Fibroblast of skin of left biceps (primary cell): ENCODE measurements around the gene SEMA6B.
A peak's percentile ranks its signal among the peaks of the same experiment; 100 is the strongest.

Experiments
- DNase-seq, 2 experiments: peaks; one replicate each; pipeline ENCODE4 v3.0.0-alpha.2; 2013; ENCODE audit warnings: low read depth in 2 of 2

Gene SEMA6B

DNA sequence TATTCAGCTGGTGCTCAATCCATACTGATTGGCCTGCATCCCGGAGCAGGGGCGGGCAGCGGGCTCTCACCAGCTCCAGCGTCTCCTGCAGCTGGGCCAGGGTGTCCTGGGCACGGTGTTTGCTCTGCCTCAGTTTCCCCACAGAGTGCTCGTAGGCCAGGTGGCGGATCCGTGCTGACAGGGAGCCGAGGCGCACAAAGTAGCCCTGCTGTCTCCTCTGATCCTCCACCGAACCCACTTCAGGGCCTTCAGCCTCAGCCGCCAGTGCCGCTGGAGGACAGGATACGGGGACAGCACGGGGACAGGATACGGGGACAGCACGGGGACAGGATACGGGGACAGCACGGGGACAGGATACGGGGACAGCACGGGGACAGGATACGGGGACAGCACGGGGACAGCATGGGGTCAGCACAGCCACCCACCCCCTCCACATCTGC, 33.9 kb downstream of the SEMA6B start:
- no peak for DNase-seq

DNA sequence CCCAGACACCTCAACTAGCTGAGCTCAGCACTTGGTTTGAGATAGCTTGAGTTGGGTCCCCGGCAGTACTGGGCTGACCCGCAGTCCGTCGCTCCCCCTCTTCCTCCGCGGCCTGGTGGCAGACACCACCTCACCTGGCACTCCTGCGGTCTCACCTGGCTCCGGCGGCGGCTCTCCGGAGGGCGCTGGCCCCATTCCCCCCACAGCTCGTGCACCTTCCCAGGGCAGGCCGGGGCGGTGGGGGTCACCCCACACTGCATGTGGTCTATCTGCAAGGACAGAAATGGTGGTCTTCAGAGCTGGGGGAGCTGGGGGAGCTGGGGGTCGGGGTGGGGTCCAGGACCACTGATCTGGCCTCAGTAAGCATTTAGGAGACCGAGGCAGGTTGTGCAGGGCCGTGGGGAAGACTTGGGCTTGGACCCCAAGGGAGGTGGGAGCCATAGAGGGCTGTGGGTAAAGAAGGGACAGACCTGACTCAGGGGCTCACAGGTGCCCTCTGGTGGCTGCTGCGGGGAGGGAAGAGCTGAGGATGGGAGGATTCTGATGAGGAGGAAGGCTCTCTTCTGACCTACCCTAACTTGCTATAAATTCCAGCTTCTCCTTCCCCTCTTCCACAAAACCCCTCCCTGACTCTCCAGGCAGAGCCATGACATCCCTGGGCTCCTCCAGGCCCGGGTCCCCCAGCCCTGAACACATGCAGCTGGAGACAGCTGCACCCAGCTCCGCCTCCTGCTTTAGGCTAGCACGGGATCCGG, 34.5 kb downstream of the SEMA6B start:
- no peak for DNase-seq

DNA sequence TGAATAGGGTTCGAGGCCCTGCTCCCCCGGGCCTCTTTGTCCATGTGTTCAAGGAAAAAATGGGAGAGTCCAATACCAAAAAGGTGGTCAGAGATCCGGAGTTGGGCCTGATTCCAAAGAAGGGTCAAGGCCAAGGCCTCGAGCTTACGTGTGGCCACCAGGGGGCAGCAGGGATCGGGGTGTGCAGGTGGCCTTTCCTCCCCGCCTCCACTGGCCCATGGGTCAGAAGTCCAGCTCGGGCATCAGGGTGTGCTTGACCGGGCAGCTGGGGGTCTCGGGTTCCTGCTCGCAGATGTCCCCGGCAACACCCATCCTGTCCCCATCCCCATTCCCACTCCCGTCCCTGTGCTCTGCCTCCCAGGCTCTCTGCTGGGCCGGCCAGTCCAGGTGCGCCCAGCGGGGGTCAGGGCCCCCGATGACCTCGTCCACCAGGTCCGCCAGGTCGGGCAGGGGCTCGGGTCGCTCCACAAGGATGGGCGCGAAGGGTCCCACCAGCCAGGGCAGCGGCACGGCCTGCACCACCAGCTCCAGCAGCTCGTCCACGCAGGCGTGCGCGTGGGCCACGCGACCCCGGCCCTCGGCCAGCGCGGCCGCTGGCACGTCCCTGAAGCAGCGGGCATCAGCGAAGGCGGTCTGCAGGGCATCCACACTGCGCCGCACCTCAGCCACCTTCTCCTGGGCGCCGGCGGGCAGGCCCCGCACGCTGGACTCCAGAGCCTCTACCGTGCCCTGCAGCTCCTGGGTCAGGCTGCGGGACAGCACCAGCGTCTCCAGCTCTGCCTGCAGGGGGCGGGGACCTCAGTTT, 36.0 kb downstream of the SEMA6B start:
- DNase-seq = no peak

DNA sequence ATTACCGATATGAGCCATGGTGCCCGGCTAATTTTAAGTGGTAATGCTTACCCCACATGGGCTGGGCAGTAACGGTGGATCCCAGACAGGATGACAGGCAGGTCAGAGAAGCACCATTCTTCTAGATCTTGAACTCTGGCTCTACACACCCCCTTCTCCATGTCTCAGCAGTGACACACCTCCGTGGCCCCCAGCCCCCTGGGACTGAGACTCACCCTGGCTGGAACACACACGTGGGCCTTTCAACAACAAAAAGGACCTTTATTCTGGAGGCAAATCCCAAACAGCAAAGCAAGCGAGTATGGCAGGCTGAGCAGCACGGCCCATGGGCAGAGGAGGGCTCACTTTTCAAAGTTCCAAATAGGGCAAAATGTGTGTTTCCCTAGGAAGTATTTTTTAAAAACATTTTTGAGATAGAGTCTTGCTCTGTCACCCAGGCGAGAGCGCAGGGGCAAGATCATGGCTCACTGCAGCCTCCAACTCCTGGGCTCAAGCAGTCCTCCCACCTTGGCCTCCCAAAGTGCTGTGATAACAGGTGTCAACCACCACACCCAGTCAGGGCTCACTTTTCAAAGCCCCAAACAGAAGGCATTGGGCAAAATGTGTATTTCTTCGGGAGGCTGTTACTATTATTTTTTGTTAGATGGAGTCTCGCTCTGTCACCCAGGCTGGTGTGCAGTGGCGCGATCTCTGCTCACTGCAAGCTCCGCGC, 37.0 kb downstream of the SEMA6B start:
- DNase-seq = no peak

DNA sequence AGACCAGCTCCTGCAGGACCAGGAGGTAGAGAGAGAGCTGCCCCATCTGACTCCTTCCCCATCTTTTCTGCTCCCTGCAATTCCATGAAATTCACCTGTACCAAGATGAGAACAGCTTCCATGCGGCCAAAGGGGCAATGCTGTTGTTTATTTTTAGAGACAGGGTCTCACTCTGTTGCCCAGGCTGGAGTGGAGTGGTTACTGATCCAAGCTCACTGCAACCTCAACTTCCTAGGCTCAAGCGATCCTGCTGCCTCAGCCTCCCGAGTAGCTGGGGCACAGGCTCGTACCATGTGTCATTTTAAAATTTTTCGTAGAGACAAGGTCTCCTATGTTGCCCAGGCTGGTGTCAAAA, 37.6 kb downstream of the SEMA6B start:
- no peak for DNase-seq

DNA sequence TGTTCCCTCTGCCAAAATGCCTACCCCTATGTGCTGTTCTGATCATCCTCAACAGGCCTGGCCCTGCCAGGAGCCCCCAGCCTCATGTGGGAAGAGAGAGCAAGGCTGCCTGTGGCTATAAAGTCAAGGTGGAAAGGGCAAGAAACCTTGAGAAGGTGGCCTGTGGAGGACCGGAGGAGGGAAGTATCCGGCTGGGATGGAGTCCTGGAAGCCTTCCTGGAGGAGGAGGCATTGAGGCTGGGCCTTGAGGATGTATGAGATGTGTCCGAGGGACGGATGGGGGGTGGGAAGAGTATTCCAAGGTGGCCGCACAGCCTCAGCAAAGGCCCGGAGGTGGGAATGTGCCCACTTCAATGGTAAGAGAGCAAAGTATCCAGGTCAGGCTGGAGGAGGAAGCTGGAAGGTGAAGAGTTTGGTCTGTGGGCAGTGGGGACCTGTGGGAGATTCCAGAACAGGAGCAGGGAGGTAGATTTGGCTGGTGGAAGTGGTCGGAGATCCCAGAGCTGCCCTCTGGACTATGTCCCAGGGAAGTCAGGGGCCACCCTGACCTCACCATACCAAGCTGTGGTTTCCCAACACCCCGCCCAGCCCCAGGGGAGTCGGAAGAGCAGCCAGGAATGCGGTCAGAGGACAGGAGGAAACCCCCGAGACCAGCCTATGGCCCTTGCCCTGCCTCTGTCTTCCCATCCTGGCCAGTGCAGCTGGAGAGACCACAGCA, 38.2 kb downstream of the SEMA6B start:
- no peak for DNase-seq

DNA sequence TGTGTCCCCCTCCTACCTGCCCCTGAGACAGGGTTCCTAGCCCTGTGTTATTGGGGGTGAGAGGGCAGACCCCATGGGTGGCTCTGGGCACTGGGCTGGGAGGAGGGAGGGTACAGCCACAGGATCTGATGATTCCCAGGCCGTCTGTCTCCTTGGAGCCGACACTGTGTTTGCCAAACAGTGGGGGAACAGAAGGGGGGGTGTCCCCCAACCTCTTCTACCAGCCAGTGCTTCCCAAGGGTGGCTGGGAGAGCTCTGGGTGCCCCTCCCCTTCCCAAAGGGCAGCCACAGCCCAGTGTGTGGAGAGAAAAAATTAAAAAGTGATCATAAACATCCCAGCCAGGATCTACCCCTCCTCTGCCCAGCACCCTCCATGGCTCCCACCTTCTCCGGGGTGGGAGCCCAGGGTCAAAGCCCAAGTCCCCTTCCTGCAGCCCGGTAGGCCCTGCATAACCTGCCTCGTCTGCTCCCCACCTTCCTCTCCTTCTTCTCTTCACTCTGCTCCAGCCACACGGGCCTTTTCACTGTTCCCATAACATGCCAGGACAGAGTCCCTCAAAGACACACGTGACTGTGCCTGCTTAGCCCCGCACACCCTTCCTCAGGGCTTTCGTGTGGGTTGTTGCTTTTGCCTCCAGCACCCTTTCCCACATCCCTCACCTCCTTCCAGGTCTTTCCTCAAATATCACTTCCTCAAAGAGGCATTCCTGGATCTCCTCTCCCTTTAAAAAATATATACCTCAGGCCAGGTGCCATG, 39.8 kb downstream of the SEMA6B start:
- DNase-seq = no peak

DNA sequence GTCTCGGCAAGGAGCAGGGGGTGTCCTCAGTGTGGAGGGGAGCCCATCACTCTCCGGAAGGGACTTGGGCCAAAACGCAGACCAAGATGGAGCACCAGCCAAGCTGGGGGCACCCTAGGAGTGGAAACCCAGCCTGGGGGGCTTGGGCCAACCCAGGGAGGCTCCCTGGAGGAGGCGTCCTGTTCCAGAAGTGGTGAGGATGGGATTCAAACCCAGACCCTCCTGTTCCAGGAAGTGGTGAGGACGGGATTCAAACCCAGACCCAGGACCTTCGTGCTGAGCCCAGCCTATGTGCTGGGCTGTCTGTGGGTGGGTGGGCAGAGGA, 40.4 kb downstream of the SEMA6B start:
- no peak for DNase-seq

DNA sequence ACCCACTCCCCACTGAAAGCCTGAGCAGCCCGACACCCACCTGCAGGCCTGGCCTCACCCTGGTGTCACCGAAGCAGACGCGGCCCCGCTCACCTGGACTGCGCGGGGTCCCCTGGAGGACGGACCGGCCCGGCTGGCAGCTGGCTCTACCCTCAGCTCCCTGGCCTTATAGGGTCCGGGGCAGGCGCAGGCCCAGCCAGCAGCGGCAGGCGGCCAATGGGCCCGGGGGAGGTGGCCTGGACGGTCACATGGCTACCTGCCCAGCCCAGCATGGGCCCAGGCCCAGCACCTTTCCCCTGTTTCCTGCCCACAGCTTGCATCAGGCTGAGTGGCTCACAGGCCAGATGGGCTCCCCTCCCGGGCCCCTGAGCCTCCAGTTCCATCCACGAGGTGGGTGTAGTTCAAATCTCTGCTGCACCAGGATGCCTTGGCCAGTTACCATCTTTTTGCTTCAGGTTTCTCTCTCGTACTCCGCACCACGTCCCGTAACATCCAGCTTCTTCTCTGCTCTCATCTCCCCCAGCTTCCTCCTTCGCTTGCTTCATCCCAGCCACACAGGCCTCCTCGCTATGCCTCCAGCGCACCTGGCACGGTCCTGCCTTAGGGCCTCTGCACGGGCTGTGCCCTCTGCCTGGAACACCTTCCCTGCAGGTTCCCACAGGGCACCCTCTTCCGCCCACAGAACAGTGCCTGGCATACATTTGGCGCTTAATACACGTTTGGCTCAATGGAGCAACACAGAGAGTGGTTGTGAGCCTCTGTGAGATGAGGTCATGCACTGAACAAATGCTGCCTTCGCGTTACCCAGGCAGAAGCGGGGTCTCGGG, 40.9 kb downstream of the SEMA6B start, which contains the start of gene PLIN4:
Gene PLIN4 (minus strand): TSS at position 142 of the 827 bp plus-strand sequence. CDS start 214 bp downstream, outside the sequence.
- DNase-seq = peak in 1 of 2 experiments; percentile 4

DNA sequence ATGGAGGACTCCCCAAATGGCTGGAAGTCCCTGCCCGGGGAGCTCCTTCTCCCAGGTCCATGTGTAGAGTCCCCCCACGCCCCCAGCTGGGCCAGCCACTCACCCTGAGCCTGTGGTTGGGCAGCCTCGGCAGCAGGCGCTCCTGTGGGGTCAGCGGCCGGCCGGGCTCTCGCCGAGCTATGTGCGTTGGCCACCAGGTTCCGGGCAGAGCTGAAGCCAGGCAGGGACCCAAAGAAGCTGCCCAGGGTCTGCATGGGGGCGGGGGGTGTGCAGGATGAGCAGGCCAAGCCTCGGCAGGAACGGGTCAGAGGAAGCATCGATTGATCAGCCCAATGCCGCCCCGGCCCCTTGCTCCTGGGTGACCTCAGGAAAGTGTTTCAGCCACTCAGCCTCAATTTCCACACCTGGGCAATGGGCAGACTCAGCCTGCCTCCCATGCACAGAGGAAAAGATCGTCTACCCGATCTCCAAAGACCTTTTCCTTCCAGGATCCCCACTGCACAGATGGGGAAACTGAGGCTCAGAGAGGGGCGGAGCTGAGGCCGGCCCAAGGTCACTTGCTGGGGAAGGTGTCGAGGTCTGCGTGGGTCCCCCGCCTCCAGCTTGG, 41.9 kb downstream of the SEMA6B start:
- DNase-seq = no peak

DNA sequence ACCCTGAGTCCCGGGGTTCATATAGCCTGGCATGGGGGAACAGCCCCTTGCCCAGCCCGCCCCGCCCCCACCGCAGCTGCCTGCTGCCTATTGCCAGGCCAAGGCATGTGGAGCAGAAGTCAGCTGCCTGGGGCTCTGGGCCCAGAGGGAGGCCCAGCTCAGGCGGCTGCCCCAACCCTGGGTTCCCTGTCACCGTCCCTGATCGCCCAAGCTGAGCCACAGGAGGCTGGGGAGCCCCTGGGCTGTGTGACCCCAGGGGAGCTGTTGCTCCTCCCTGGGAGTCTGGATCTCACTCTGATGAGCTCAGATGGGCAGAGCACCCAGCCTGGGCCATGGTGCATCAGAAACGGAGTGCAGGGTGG, 42.6 kb downstream of the SEMA6B start:
- no peak for DNase-seq

DNA sequence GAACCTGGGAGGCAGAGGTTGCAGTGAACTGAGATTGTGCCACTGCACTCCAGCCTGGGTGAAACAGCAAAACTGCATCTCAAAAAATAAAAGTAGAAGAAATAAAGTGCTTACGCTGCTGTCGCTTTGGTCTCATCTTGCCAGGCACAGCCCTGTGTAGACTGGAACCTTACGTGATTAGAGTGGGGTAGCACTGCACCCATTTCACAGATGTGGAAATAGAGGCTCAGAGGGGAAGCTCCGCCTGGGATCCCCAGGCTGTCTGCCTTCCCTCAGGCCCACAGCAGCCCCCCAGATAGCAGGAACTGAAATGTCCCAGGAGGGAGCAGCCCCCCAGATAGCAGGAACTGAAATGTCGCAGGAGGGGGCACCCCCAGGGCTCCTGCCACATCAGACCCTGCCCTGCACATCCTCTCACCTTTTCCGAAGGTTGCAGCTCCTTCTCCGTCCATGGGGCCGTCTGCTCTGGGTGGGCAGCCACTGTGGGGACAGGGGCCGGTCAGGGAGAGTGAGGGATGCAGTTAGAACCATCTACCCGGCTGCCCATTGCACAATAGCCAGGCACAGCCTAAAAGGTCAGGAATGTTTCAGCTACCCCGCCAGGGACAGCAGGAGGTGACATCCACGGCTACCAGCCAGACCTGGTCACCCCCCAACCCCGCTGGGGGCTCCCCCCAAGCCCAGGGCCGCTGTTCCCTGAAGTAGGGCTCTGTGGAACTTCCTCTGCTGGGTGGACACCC, 43.1 kb downstream of the SEMA6B start:
- no peak for DNase-seq

DNA sequence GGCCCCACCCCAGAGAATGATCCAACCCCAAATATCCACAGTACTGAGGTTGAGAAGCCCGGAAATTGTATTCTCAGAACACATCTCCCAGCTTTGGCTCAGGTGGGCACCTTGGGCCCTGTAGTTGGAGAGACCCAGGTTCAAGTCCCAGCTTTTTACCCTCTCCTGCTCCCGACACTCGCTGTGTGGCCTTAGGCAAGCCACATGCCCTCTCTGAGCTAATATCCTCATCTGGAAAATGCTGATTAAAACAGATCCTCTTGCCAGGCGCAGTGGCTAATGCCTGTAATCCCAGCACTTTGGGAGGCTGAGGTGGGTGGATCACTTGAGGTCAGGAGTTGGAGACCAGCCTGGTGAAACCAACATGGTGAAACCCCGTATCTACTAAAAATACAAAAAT, 43.8 kb downstream of the SEMA6B start:
- DNase-seq = no peak

DNA sequence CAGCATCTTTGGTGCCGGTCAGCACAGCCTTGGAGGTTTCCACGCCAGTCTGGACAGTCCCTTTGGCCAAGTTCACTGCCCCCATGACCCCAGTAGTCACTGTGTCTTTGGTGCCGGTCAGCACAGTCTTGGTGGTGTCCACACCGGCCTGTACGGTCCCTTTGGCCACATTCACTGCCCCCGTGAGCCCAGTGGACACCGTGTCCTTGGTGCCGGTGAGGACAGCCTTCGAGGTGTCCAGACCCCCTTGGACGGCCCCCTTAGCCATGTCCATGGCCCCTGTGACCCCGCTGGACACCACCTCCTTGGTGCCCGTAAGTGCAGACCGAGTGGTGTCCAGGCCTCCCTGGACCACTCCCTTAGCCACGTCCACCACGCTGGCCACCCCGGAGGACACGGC, 46.2 kb downstream of the SEMA6B start:
- DNase-seq = no peak

DNA sequence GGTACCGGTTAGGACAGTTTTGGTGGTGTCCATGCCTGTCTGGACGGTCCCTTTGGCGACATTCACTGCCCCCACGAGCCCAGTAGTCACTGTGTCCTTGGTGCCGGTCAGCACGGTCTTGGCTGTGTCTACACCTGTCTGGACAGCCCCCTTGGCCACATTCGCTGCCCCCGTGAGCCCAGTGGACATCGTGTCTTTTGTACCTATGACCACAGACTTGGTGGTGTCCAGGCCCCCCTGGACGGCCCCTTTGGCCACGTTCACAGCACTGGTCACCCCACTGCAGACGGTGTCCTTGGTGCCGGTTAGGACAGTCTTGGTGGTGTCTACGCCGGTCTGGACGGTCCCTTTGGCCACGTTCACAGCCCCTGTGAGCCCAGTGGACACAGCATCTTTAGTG, 47.4 kb downstream of the SEMA6B start:
- no peak for DNase-seq

DNA sequence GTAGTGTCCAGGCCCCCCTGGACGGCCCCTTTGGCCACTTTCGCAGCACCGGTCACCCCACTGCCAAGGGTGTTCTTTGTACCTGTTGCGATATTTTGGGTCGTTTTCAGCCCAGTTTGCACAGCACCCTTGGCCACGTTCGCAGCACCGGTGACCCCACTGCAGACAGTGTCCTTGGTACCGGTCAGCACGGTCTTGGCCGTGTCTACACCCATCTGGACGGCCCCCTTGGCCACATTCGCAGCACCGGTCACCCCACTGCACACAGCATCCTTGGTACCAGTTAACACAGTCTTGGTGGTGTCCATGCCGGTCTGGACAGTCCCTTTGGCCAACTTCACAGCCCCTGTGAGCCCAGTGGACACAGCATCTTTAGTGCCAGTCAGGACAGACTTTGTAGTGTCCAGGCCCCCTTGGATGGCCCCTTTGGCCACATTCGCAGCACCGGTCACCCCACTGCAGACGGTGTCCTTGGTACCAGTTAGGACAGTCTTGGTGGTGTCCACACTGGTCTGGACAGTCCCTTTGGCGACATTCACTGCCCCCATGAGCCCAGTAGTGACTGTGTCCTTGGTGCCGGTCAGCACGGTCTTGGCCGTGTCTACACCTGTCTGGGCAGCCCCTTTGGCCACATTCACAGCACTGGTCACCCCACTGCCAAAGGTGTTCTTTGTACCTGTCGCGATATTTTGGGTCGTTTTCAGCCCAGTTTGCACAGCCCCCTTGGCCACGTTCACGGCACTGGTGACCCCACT, 48.0 kb downstream of the SEMA6B start:
- no peak for DNase-seq

DNA sequence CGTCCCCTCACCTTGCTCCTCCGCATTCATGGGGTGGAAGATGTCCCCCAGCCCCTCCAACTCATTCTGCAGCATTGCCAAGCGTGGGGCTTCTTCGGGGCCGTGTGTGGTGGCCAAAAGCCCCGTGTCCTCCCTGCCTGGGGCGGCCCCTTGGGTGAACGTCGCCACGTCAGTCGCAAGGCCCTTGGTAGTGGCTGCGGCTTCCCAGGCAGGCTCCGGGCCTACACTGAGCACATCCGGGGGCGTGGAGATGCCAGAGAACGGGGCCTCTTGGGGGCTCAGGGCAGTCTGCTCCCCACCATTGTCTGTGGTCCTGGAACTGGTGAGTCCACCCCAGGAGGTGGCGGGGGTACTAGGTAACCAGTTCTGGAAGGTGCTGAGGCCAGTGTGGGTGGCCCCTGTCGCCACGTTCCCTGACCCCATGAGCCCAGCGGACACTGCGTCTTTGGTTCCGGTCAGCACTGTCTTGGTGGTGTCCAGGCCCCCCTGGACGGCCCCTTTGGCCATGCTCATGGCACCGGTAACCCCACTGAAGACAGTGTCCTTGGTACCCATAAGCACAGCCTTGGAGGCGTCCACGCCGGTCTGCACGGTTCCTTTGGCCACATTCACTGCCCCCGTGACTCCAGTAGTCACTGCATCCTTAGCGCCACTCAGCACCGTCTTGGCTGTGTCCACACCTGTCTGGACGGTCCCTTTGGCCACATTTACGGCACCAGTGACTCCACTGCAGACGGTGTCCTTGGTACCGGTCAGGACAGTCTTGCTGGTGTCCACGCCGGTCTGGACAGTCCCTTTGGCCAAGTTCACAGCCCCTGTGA, 48.8 kb downstream of the SEMA6B start:
- DNase-seq = no peak

DNA sequence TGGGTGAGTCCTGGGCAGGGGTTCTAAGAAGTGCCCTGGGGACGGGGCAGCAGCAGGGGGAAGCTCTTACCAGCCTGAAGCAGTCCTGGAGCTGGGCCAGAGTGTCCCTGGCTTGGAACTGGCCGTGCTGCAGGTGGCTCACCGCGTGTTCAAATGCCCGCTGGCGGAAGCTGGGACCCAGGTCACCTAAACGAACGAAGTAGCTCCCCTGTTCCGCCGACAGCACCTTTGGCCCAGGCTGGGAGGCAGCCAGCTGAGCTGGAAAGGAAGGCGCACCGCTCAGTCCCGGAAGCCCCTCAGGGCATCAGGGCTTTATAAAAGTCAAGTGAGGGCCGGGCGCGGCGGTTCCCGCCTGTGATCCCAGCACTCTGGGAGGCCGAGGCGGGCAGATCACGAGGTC, 50.8 kb downstream of the SEMA6B start:
- DNase-seq = no peak
